ENCODE data around the gene PGGHG.
A peak's percentile ranks its signal among the peaks of the same experiment; 100 is the strongest.
"Not testable (repeated sequence)": the region's sequence is repeated elsewhere in the genome, so short reads cannot be mapped to it uniquely, and the experiment has no call there.

The PGGHG gene

GRCh38 chr11:267491-267994 lies 21.4 kb upstream of the PGGHG start:
- intact Hi-C loops (cut with DNase I) = no loop called here
- DNase-seq = peak in 1 of 42 donors; percentile 41

DNA sequence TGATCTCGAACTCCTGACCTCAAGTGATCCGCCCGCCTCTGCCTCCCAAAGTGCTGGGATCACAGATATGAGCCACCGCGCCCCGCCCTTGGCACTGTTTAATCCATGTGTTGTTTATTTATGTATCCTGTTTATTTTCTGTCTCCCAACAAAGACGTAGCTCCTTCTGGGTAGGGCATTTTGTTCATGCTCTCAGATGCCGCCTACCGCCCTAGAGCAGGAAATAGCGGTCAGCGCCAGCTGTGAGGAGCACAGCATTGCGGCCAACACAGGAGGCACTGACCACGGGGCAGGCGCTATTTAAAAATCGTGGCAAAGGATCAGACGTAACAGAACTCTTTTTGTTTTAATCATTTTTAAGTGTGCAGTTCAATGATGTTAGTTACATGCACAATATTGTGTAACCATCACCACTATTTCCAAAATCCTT lies 20.2 kb upstream of the PGGHG start:
- intact Hi-C loops (cut with DNase I) = not testable (repeated sequence)
- DNase-seq = peak in 27 of 42 donors; percentile 22 to 70 (median 46)

GRCh38 chr11:269146-269890 lies 19.6 kb upstream of the PGGHG start:
- peak in 2 of 42 donors; percentile 26 to 34 for DNase-seq
- intact Hi-C loops (cut with DNase I) = no loop called here

GRCh38 chr11:270451-271318 lies 18.2 kb upstream of the PGGHG start:
- intact Hi-C loops (cut with DNase I) = no loop called here

DNA sequence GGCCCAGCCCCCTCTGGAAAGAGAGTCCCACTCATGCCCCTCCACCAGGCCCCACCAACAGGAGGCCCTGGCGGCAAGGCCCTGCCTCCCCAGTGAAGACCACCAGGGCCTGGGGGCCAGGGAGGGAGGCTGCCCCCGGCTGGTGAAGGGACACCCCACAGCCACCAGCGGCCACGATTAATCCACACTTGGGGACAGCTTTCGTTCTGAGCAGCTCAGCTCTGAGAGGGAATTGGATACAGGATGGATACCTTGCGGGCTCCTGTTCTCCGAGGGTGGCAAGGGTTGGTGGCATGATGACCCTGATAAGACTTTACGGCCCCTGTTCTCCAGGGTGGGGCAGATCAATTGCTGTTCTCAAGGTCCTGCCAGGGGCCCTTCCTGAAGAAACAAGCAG lies 17.6 kb upstream of the PGGHG start:
- DNase-seq = peak in 4 of 42 donors; percentile 1 to 6 (median 2)
- intact Hi-C loops (cut with DNase I) = no loop called here

More at GRCh38 chr11:270451-271318, 18.2 kb upstream of the PGGHG start:
- DNase-seq = peak in 2 of 42 donors; percentile 6 to 25

DNA sequence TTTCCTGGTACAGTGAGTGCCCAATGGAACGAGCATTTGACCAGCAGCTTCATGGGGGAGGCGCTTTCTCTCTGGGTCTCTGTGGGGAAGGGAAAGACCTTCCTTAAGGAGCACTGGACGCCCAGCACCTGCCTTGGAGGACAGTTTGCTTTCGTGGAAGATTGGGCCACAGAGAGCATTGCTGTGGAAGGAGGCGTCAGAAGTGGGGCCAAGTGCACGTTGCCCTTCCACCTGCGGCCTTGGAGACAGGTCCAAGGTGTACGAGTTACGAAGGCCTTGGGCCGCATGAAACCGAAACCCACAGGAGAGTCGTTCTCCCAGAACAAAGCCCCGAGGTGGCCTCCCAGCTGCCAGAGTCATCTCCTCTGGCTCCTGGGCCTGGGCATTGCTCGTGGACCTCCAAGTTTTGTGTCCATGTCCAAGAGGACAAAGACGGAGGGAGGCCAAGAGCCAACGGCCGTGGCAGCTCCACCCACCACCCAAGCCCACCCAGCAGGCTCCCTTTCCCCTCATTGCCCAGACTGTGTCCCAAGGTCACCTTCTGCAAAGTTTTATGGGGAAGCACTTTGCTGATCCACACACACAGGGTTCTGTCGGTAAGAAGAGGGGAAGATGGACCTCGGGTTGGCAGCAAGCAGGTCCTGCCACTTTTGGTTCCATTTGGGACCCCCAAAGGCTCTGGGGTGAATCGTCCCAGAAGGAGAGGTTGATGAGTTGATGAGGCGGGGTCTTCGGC lies 16.6 kb upstream of the PGGHG start:
- intact Hi-C loops (cut with DNase I) = no loop called here
- DNase-seq = peak in 2 of 42 donors; percentile 12 to 20

DNA sequence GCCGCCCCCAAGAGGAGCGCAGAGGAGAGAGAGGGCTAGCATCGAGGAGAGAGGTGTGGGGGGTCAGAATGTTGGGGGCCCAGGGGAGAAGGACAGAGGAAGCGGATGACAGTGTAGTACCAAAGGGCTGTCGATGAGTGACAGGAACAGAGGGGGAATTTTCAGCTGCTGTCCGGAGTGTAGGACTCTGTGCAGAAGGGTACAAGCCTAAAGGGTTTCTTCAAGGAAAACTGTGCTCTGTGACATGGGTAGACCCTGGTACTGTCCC lies 16.1 kb upstream of the PGGHG start:
- DNase-seq = peak in 2 of 42 donors; percentile 7 to 22
- intact Hi-C loops (cut with DNase I) = no loop called here

DNA sequence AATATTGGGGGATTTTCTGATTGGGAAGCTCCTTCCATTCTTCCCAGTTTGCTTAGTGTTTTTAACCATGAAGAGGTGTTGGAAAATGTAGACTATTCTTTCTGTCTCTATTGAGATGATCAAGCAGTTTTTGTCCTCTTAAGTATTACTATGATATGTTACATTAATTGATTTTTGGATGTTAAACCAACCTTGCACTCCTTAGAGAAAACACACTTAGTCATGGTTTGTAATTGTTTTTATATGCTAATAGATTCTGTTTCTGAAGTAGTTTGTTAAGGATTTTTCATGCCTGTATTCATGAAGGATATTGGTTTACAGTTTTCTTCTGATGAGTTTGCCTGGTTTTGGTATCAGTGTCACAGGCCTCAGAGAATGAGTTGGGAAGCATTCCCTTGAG lies 12.7 kb upstream of the PGGHG start:
- no peak for DNase-seq
- intact Hi-C loops (cut with DNase I) = no loop called here

GRCh38 chr11:278001-278951 lies 10.7 kb upstream of the PGGHG start, which contains the start of gene NLRP6:
Gene NLRP6 (plus strand): TSS chr11:278407. CDS start chr11:278570, 163 bp downstream.
- intact Hi-C loops (cut with DNase I) = no loop called here
- peak in 3 of 42 donors; percentile 6 to 22 (median 16) for DNase-seq

DNA sequence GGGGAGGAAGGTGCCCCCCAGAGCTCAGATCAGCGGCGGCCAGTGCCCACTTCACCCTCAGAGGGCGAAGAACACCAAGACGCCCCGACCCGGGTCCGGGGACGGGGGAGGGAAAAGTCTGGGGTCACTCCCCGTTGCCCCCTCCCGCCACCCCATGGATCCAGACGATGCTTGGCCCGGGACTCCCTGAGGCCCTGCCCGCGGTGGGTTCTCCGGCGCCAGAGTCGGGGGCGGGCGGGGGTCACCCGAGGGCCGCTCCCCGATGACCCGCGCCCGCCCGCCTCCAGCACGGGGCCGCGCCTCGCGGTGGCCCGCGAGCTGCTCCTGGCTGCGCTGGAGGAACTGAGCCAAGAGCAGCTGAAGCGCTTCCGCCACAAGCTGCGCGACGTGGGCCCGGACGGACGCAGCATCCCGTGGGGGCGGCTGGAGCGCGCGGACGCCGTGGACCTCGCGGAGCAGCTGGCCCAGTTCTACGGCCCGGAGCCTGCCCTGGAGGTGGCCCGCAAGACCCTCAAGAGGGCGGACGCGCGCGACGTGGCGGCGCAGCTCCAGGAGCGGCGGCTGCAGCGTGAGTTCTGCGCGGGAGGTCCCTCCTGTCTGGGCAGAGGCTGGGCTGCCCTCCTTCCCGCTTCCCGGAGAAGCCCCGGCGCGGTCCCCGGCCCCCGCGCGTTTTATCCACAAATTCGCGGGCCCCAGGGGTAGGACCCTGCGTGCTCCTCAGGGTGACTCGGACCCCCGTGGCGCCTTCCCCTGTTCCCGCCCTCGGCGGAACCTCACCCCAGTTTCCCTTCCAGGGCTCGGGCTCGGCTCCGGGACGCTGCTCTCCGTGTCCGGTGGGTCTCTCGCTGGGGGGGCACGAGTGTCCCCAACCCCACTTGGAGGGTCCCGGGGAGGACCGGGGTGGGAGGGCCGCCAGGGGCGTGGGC lies 9.6 kb upstream of the PGGHG start:
- intact Hi-C loops (cut with DNase I) = no loop called here
- DNase-seq = peak in 6 of 42 donors; percentile 2 to 34 (median 10)

- DNase-seq = peak in 7 of 42 donors; percentile 3 to 41 (median 11)
- intact Hi-C loops (cut with DNase I) = no loop called here
Observed at GRCh38 chr11:279966-280705, 8.8 kb upstream of the PGGHG start.

- DNase-seq = peak in 7 of 42 donors; percentile 5 to 41 (median 13)
- intact Hi-C loops (cut with DNase I) = no loop called here
Observed at GRCh38 chr11:280706-281485, 8.0 kb upstream of the PGGHG start.

- peak in 6 of 42 donors; percentile 1 to 29 (median 6) for DNase-seq
- intact Hi-C loops (cut with DNase I) = no loop called here
Observed at GRCh38 chr11:281486-282161, 7.3 kb upstream of the PGGHG start.

- DNase-seq = peak in 5 of 42 donors; percentile 3 to 17 (median 5)
- intact Hi-C loops (cut with DNase I) = no loop called here
Observed at GRCh38 chr11:282171-282570, 6.8 kb upstream of the PGGHG start.

All from head of caudate nucleus (tissue), 42 donors.